Tibial nerve (tissue), 4 donors: ENCODE results near the gene YWHAQ. TPM values are rescaled to one million over a fixed set of nuclear protein-coding genes. Genes with fewer than 3 reads are reported as not detected.

Source experiments
- DNase-seq, 2 donors: peaks; one replicate each; pipeline ENCODE4 v3.0.0-alpha.2; 2019; ENCODE audit warnings: low spot score in 2 of 2
- H3K27ac ChIP-seq, 4 donors: fragments of 200-600 bp; sonication (generic) in 3 of 4; one replicate each; pipeline ENCODE4 v1.5.1; 2017 to 2019; ENCODE audit warnings: mild to moderate bottlenecking in 1 of 4
- H3K27me3 ChIP-seq, 2 donors: fragments of 200-600 bp; sonication (generic) in 1 of 2; one replicate each; pipeline versions ENCODE4 v1.5.1 to v1.6.0; 2017 to 2019
- H3K36me3 ChIP-seq, 3 donors: fragments of 200-600 bp; sonication (generic); one replicate each; pipeline ENCODE4 v1.5.1; 2018 to 2019
- H3K4me1 ChIP-seq, 4 donors: fragments of 200-600 bp; sonication (generic) in 3 of 4; one replicate each; pipeline ENCODE4 v1.5.1; 2017 to 2019
- H3K4me3 ChIP-seq, 4 donors: fragments of 200-600 bp; sonication (generic) in 3 of 4; one replicate each; pipeline ENCODE4 v1.5.1; 2017 to 2019; ENCODE audit warnings: mild to moderate bottlenecking in 1 of 4, moderate library complexity in 1 of 4
- H3K9me3 ChIP-seq, 4 donors: fragments of 200-600 bp; sonication (generic) in 3 of 4; one replicate each; pipeline ENCODE4 v1.5.1; 2017 to 2019
- CTCF ChIP-seq, 5 experiments: fragments of 200-600 bp in 3 of 5; fragments of 450-650 bp in 2 of 5; sonication (generic) in 3 of 5; IDR thresholded peaks; one replicate each; pipeline ENCODE4 v1.5.1; 2016 to 2019; ENCODE audit warnings: antibody characterized with exemption in 5 of 5, mild to moderate bottlenecking in 3 of 5, moderate library complexity in 2 of 5
- EP300 ChIP-seq, 2 donors: sonication (generic); formaldehyde crosslinking; IDR thresholded peaks; one replicate each; pipeline ENCODE4 v1.6.1; 2017; ENCODE audit warnings: antibody characterized with exemption in 2 of 2, mild to moderate bottlenecking in 1 of 2
- POLR2A ChIP-seq, 2 donors: fragments of 450-650 bp; IDR thresholded peaks; one replicate each; pipeline ENCODE4 v1.6.1; 2017; ENCODE audit warnings: antibody characterized with exemption in 2 of 2, mild to moderate bottlenecking in 2 of 2, moderate library complexity in 2 of 2
- WGBS, 2 donors: methylation state at CpG; one replicate each; pipeline ENCODE4 v1.1.5; 2018; 5-methylcytosine and 5-hydroxymethylcytosine counted together
- total RNA-seq, 4 donors: library from RNA; depleted of rRNA; stranded (reverse); fragments of >200 nt; gene quantifications; one replicate each; pipeline ENCODE4 v1.1.0, GENCODE V29; 2016

YWHAQ gene
- total RNA-seq, 4 donors from 2014 or later = 166 to 213 (median 185) TPM

- Histone ChIP-seq H3K27me3 (no peaks in the 10 kb centered on the region), H3K27ac (no peak overlapping the region), H3K4me3 (no peak overlapping the region), H3K9me3 (no peaks in the 10 kb centered on the region), H3K36me3 (no peaks in the 10 kb centered on the region), H3K4me1 (no peaks in the 10 kb centered on the region)
- DNase-seq = no peak
- TF ChIP-seq POLR2A (IDR thresholded peaks at IDR 0.05) = no peak
- TF ChIP-seq CTCF (IDR thresholded peaks at IDR 0.05) = no peak
- 82 to 90% methylated on average over 8 to 10 of the region's 10 CpGs for WGBS, 2 donors
Observed at GRCh38 chr2:9648821-9649220, 18.0 kb upstream of the YWHAQ start.

- no peak for DNase-seq
- no peak for TF ChIP-seq EP300 (IDR thresholded peaks at IDR 0.05)
- TF ChIP-seq POLR2A (IDR thresholded peaks at IDR 0.05) = no peak
- TF ChIP-seq CTCF (IDR thresholded peaks at IDR 0.05) = no peak
- WGBS, 2 donors = 68 to 74% methylated on average over 6 of the region's 6 CpGs
- no peaks in the 10 kb centered on the region for H3K4me1 ChIP-seq
- H3K36me3 ChIP-seq = no peaks in the 10 kb centered on the region
- H3K9me3 ChIP-seq = no peaks in the 10 kb centered on the region
- H3K27me3 ChIP-seq = no peaks in the 10 kb centered on the region
- no peak overlapping the region for H3K27ac ChIP-seq
- no peak overlapping the region for H3K4me3 ChIP-seq
Observed at GRCh38 chr2:9647884-9648283, 17.1 kb upstream of the YWHAQ start.

GRCh38 chr2:9646196-9647030 lies 15.6 kb upstream of the YWHAQ start:
- no peak overlapping the region for H3K27ac ChIP-seq
- H3K9me3 ChIP-seq = no peaks in the 10 kb centered on the region
- 63 to 74% methylated on average over 16 to 17 of the region's 17 CpGs for WGBS, 2 donors
- no peaks in the 10 kb centered on the region for H3K27me3 ChIP-seq
- H3K4me1 ChIP-seq = no peaks in the 10 kb centered on the region
- TF ChIP-seq CTCF (IDR thresholded peaks at IDR 0.05) (no peak), EP300 (IDR thresholded peaks at IDR 0.05) (no peak), POLR2A (IDR thresholded peaks at IDR 0.05) (no peak)
- no peak overlapping the region for H3K4me3 ChIP-seq
- no peak for DNase-seq
- no peaks in the 10 kb centered on the region for H3K36me3 ChIP-seq

GRCh38 chr2:9644603-9645002 lies 13.8 kb upstream of the YWHAQ start:
- H3K4me3 ChIP-seq = no peak overlapping the region
- WGBS, 2 donors = 93 to 95% methylated on average over 9 of the region's 9 CpGs
- H3K36me3 ChIP-seq = no peaks in the 10 kb centered on the region
- H3K4me1 ChIP-seq = peaks cover 0 to 7% (median 2%) of the 10 kb centered on the region in 4 donors
- no peak for TF ChIP-seq POLR2A (IDR thresholded peaks at IDR 0.05)
- TF ChIP-seq EP300 (IDR thresholded peaks at IDR 0.05) = no peak
- TF ChIP-seq CTCF (IDR thresholded peaks at IDR 0.05) = no peak
- no peaks in the 10 kb centered on the region for H3K9me3 ChIP-seq
- H3K27me3 ChIP-seq = no peaks in the 10 kb centered on the region
- no peak overlapping the region for H3K27ac ChIP-seq
- no peak for DNase-seq

- 89 to 93% methylated on average over 7 of the region's 7 CpGs for WGBS, 2 donors
- no peaks in the 10 kb centered on the region for H3K27me3 ChIP-seq
- H3K4me1 ChIP-seq = peaks cover 0 to 10% (median 4%) of the 10 kb centered on the region in 4 donors
- TF ChIP-seq POLR2A (IDR thresholded peaks at IDR 0.05) = no peak
- no peak for TF ChIP-seq CTCF (IDR thresholded peaks at IDR 0.05)
- TF ChIP-seq EP300 (IDR thresholded peaks at IDR 0.05) = no peak
- no peaks in the 10 kb centered on the region for H3K9me3 ChIP-seq
- DNase-seq = no peak
- no peaks in the 10 kb centered on the region for H3K36me3 ChIP-seq
- no peak overlapping the region for H3K27ac ChIP-seq
- no peak overlapping the region for H3K4me3 ChIP-seq
Observed at GRCh38 chr2:9644021-9644420, 13.2 kb upstream of the YWHAQ start.
